Type B pancreatic cell (in vitro differentiated cells): ENCODE results near the gene P4HB. TPM values are rescaled to one million over a fixed set of nuclear protein-coding genes. Genes with fewer than 3 reads are reported as not detected.
A peak's percentile ranks its signal among the peaks of the same experiment; 100 is the strongest.

Experiments
- DNase-seq: peaks from one replicate; pipeline ENCODE4 v3.0.0; 2021; ENCODE audit warnings: mixed read lengths; ENCODE audit not compliant: unreplicated experiment; ENCODE audit errors: extremely low spot score
- H3K27ac Mint-ChIP-seq: 2 replicates; pipeline ENCODE4 v1.8.0; 2021; ENCODE audit warnings: mild to moderate bottlenecking, mixed read lengths
- H3K27me3 Mint-ChIP-seq: 2 replicates; pipeline ENCODE4 v1.8.0; 2021; ENCODE audit warnings: mixed read lengths
- H3K36me3 Mint-ChIP-seq: 2 replicates; pipeline ENCODE4 v1.8.0; 2021; ENCODE audit warnings: mixed read lengths
- H3K4me1 Mint-ChIP-seq: one replicate; pipeline ENCODE4 v1.8.0; 2021; ENCODE audit warnings: mixed read lengths; ENCODE audit not compliant: unreplicated experiment
- H3K4me3 Mint-ChIP-seq: 2 replicates; pipeline ENCODE4 v1.8.0; 2021; ENCODE audit warnings: mild to moderate bottlenecking, mixed read lengths
- H3K9me3 Mint-ChIP-seq: 2 replicates; pipeline ENCODE4 v1.8.0; 2021; ENCODE audit warnings: mixed read lengths
- CTCF ChIP-seq: fragments of 200-600 bp; sonication (generic); conservative IDR thresholded peaks from 2 replicates; pipeline ENCODE4 v1.5.0; 2021; ENCODE audit warnings: antibody characterized with exemption, mild to moderate bottlenecking
- total RNA-seq: library from RNA; stranded (reverse); gene quantifications from 2 replicates; pipeline ENCODE4 v1.2.1, GENCODE V29; 2021; ENCODE audit warnings: low replicate concordance

P4HB gene
- total RNA-seq, 1 donor from 2014 or later, result 555 TPM

- DNase-seq, result no peak
- Mint-ChIP-seq H3K4me3 (no peak overlapping the region), H3K9me3 (no peaks in the 10 kb centered on the region), H3K27ac (no peak overlapping the region), H3K36me3 (no peaks in the 10 kb centered on the region), H3K4me1 (no peaks in the 10 kb centered on the region), H3K27me3 (peaks cover 47% of the 10 kb centered on the region)
- no peak for TF ChIP-seq CTCF
Observed at GRCh38 chr17:81807210-81807719, 53.1 kb downstream of the P4HB start.

DNA sequence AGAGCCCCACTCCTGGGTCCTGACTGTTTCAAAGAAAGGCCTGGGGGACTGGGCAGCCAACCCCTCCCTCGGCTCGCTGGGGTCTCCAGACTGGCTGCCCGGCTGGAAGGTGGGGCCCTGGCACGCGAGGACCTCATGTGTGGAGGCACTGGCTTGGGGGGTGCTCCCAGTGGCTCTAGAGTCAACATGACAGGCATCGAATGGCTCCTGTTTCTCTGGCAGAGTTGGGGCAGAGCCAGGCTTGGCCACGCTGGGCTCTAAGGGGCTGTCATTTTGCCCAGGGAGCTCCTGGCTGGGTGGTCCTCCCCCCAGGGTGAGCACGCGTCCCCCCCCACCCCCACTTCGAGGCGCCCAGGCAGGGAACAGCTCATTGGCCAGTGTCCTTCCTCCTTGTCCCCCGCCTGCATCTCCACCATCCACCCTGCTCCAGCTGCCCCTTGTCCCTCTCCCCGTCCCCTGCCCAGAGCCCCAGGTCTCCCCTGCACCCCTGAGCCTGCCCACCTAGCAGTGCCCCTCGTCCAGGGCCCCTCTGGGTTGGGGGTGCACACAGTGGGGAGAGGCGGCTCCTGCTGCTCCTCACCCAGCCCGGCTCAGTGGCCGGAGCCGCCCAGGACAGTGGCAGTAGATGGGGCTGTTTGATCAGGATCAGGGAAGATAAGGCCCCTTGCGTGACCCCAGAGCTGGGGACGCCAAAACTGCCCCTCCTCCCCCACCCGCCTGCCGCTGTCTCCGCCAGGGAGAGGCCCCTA, 53.7 kb downstream of the P4HB start:
- Mint-ChIP-seq H3K4me1 (no peaks in the 10 kb centered on the region), H3K27ac (no peak overlapping the region), H3K4me3 (no peak overlapping the region), H3K9me3 (no peaks in the 10 kb centered on the region), H3K36me3 (no peaks in the 10 kb centered on the region), H3K27me3 (peaks cover 53% of the 10 kb centered on the region)
- no peak for DNase-seq
- no peak for TF ChIP-seq CTCF

DNA sequence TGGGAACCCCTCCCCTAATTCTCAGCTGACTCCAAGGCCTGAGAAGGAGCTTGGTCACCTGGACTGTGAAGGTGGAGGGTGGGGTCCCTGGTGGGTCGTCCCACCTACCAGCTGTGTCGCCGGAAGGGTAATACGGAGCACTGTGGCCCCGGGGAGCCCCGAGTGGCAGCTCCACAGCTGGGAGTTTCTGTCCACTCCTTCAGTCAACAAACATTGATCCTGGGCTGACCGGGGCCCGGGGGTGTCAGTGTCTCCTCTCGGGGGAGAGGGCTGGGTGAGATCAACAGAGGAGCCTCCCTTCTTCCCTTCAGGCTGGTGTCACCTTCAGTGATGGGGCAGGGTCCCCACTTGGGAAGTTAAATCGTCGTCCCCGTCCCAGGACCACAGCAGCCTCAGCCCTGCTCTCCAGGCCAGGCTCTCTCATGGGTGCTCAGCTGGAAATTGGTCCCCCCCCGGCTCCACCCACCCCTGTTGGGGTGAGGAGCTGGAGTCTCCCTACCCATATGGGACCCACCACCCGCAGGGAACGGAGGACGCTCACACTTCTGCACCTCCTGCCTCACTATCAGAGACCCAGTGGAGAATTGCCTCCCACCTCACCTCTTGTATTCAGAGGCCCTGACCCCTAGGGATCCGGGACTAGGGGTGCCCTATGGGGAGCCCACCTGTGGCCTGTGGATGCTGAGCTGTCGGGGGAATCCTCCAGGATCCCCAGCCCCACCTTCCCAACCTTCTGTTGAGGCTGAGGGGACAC, 54.5 kb downstream of the P4HB start:
- no peaks in the 10 kb centered on the region for H3K9me3 Mint-ChIP-seq
- H3K27ac Mint-ChIP-seq, result no peak overlapping the region
- H3K27me3 Mint-ChIP-seq, result peaks cover 61% of the 10 kb centered on the region
- no peak overlapping the region for H3K4me3 Mint-ChIP-seq
- DNase-seq, result no peak
- no peak for TF ChIP-seq CTCF
- no peaks in the 10 kb centered on the region for H3K4me1 Mint-ChIP-seq
- H3K36me3 Mint-ChIP-seq, result no peaks in the 10 kb centered on the region

DNA sequence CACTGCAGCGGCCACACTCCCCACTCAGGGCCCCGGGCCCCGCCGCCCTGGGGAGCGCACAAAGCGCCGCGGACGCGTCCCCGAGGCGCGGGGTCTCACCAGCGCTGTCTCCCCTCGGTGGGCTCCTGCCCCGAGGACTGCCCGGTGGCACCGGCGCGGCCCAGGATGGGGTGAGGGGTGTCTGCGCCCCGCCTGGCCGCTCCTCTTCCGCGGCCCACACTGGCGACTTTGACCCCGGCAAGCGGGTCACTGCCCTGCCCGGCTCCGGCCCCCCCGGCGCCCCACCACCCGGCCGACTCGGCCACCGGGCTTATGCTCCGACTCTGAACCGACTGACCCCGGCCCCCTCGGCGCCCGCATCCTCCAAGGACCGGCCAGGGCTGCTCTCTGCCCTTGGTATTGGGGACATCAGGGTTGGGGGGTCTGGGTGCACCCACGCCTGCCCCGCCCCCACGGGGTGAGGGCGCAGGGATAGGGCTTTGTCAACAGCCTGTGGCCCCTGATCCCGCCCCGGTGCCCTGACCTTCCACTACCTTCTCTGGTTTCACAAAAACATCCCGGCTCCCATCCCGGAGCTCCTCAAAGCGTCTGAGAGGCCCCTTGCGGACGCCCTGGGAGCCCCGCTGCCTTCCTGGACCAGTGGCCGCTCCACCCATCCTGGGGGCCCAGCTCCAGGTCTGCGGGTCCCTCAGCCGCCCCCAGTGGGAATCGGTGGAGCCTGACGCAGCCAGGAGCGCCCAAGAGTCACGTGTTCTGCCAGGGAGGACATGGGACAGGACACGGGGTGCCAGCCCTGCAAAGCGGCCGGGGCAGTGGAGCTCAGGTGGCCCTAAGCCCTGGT, 55.6 kb downstream of the P4HB start:
- Mint-ChIP-seq H3K27ac (no peak overlapping the region), H3K4me1 (no peaks in the 10 kb centered on the region), H3K27me3 (peaks cover 72% of the 10 kb centered on the region), H3K4me3 (peak overlapping the region; percentile 70), H3K9me3 (no peaks in the 10 kb centered on the region), H3K36me3 (no peaks in the 10 kb centered on the region)
- DNase-seq, result no peak
- no peak for TF ChIP-seq CTCF

DNA sequence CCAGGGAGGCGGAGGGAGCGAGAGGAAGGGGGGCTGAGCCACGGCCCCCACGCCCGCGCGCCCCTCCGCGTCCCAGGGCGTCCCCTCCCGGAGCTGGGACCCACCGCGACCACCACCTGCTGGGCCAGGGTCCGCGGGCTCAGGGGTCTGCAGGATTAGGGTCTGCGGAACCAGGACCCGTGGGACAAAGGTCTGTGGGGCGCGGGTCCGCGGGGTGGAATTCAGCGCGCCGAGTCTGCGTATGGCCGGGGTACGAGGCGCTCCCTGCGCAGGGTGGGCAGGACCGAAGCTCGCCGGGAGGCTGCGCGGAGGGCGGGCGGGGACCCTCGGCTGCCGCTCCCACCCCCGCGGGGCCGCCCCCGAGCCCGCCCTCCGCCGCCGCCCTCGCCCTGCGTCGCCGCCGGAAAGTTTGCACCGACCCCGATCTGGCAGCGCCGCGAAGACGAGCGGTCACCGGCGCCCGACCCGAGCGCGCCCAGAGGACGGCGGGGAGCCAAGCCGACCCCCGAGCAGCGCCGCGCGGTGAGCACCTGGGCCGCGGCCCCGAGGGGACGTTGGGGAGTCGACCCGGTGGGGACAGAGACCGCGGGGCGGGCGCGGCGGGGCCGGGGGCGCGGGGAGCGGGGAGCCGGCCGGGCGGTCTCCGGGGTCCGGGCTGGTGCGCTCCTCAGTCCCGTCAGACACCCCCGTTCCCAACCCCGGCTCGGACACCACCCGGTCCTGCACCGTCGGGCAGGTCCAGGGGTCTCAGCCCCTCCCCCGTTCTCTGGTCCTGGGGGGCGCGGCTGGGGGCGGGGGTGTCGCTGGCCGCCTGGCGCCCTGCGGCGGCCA, 56.4 kb downstream of the P4HB start, which contains the start of gene GCGR:
Gene GCGR (plus strand): TSS at position 423 of the 831 bp plus-strand sequence. CDS start 4,869 bp downstream, outside the sequence.
- H3K27ac Mint-ChIP-seq, result no peak within 1 kb of the TSS
- H3K4me3 Mint-ChIP-seq, result peak within 1 kb of the TSS; percentile 70
- no peak for TF ChIP-seq CTCF
- H3K36me3 Mint-ChIP-seq, result no peaks in the 10 kb centered on the region
- H3K27me3 Mint-ChIP-seq, result peaks cover 67% of the 10 kb centered on the region
- DNase-seq, result no peak
- no peaks in the 10 kb centered on the region for H3K4me1 Mint-ChIP-seq
- H3K9me3 Mint-ChIP-seq, result no peaks in the 10 kb centered on the region
